Measurements from ENCODE around the gene PIWIL4. TPM values are rescaled to one million over a fixed set of nuclear protein-coding genes. Genes with fewer than 3 reads are reported as not detected.

PIWIL4 gene
- total RNA-seq, 1 experiment from 2014 or later, result not detected

DNA sequence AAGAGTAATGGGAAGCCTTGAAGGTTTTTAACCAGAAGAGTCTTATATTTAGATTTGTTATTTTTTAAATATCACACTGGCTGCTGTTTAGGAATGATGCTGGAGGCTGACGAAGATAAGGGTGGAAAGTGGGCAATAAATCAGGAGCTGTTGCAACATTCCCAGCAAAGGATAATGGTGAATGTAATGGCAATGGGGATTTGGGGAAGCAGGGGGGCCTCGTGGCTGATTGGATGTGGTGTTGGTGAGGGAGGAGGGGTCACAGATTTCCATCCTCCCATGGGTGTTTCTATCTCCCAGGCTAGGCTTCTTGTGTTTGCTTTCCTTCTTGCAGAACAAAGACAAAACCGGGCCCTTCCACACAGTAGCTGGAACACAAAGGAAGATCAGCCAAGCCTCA lies 80.8 kb downstream of the PIWIL4 start:
- Histone ChIP-seq H4K8ac (replicated peaks; ENCODE audit: insufficient read length, low read depth, low read length) (no peak overlapping the region), H2AFZ (ENCODE audit: low read length) (no peak overlapping the region), H3K27me3 (ENCODE audit: insufficient read depth, low read length) (no peaks in the 10 kb centered on the region), H3K18ac (ENCODE audit: insufficient read length, low read depth, low read length) (no peak overlapping the region), H3K23ac (ENCODE audit: insufficient read length, low read depth, low read length) (no peak overlapping the region), H3K79me1 (ENCODE audit: insufficient read depth, low read depth, low read length, poor library complexity, severe bottlenecking) (no peaks in the 10 kb centered on the region), H2BK15ac (ENCODE audit: low read depth, low read length) (no peak overlapping the region), H3T11ph (ENCODE audit: low read length) (no peak overlapping the region), H3K4ac (ENCODE audit: low read depth, low read length) (no peak overlapping the region), H3K27ac (ENCODE audit: insufficient read length, low read depth, low read length) (peak overlapping the region; percentile 28), H2BK5ac (ENCODE audit: insufficient read length, low read length) (no peak overlapping the region), H2AK5ac (ENCODE audit: insufficient read length, low read length) (no peak overlapping the region), H3K9ac (ENCODE audit: extremely low read depth, insufficient read length, low read length) (no peak overlapping the region), H3K9me3 (ENCODE audit: control insufficient read depth, low read depth, low read length) (no peaks in the 10 kb centered on the region), H2BK120ac (ENCODE audit: low read depth, low read length, poor library complexity, severe bottlenecking) (no peak overlapping the region), H3K56ac (ENCODE audit: insufficient read length, low read depth, low read length) (no peak overlapping the region), H3K4me2 (ENCODE audit: insufficient read depth, insufficient read length, low read length) (peak overlapping the region; percentile 72), H3K4me1 (ENCODE audit: insufficient read depth, low read length) (peaks cover 11% of the 10 kb centered on the region), H4K20me1 (ENCODE audit: control insufficient read depth, insufficient read depth, insufficient read length) (no peaks in the 10 kb centered on the region), H2BK12ac (ENCODE audit: insufficient read length, low read depth, low read length) (no peak overlapping the region), H3K79me2 (ENCODE audit: insufficient read depth, low read length) (peaks cover 13% of the 10 kb centered on the region; the same call in 1 of the 2 replicates), H4K91ac (ENCODE audit: insufficient read length, low read depth, low read length) (no peak overlapping the region), H3K23me2 (ENCODE audit: insufficient read length, low read depth, low read length, poor library complexity, severe bottlenecking) (no peaks in the 10 kb centered on the region), H2BK20ac (ENCODE audit: low read depth, low read length, poor library complexity, severe bottlenecking) (no peak overlapping the region), H4K5ac (ENCODE audit: insufficient read length, low read depth, low read length) (no peak overlapping the region), H3K14ac (ENCODE audit: insufficient read depth, low read length) (no peak overlapping the region)
- DNase-seq, result no peak
- Mint-ChIP-seq H3K27me3 (ENCODE audit: low read depth) (peaks cover 2% of the 10 kb centered on the region; the same call in 1 of the 2 replicates), H3K36me3 (ENCODE audit: insufficient read depth in 1 of 3, low read depth in 3 of 3) (peaks cover 4 to 22% (median 16%) of the 10 kb centered on the region in 3 experiments; a peak in 6 of 7 replicates), H3K27ac (peak overlapping the region in 1 of 3 experiments; percentile 83; a peak in 3 of 7 replicates), H3K4me3 (peak overlapping the region; percentile 38 to 49), H3K4me1 (peaks cover 61 to 83% of the 10 kb centered on the region in 2 experiments), H3K9me3 (no peaks in the 10 kb centered on the region; a peak in 1 of 5 replicates)
- TF ChIP-seq CTCF (conservative IDR thresholded peaks at IDR 0.05), result no peak
- WGBS (ENCODE audit: extremely low coverage, insufficient read length, low lambda C conversion rate), result no CpG with 5 or more reads among the region's 3 CpGs
